Left hindlimb (tissue), 1 donor: ENCODE data around the gene ARPC1B.
"Not testable (repeated sequence)": the region's sequence is repeated elsewhere in the genome, so short reads cannot be mapped to it uniquely, and the experiment has no call there.

Experiments
- DNase-seq: peaks from one replicate; pipeline ENCODE4 v3.0.0-alpha.2; 2018

ARPC1B gene

DNA sequence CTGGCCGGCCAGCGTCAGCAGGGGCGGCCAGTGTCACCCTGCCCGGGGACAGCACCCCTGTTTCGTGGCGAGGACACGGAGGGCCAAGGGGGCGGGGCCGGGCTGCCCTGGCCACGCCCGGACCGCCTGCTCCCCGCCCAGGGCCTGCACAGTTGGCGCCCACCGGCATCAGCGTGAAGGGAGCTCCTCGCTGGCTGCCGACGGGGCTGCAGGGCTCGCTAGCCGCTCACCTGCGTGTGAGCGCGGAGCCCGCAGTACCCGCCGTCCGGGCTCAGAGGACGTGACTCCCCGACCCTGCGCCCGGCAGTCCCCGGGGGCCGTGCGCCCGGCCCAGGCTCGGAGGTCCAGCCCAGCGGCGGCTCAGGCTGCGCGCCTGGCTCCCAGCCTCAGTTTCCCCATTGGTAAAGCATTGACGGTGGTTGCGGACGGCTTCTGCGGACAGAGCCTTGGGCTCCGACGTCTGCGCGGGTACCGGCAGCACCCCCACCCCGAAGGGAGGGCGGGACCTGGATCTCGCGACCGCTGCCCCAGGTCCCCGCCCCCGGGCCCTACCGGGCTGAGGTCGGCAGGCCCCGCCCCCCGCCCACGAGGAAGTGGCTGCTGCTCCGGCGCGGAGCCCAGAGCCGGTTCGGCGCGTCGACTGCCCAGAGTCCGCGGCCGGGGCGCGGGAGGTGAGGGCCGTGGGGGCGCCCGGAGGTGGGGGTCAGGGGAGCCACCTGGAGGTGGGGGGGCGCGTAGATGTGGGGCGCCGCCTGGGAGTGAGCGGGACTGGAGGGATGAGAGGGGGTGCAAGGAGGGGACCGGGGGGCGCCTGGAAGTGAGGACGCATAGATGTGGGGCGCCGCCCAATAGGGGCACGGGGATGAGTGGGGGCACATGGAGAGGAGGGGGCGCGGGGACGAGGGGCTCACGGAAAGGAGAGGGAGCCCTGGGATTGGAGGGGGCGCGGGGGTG is at the start of gene ARPC1B:
TSS of gene ARPC1B (plus strand) at position 620 of the 954 bp plus-strand sequence. CDS start 10,985 bp downstream, outside the sequence.
- DNase-seq = peak; percentile 85

DNA sequence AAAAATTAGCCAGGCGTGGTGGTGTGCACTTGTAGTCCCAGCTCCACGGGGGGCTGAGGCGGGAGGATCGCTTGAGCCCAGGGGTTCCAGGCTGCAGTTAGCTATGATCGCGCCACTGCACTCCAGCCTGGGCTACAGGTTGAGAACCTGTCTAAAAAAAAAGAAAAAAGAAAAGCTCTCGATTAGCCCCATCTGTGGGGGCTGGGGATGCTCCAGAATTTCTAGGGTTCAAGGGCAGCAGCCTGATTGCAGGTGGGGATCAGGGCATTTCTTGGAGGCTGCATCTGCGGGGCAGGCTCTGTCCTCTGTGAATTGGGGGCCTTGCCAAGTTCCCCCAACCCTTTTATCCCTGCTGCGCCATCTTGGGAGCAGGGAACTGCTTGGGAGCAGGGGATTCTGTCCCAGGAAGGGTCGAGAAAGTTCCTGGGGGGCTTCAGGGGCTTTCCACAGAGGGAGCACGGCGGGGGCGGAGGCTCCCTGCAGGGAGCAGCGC is 49.5 kb upstream of the ARPC1B start:
- DNase-seq = no peak

DNA sequence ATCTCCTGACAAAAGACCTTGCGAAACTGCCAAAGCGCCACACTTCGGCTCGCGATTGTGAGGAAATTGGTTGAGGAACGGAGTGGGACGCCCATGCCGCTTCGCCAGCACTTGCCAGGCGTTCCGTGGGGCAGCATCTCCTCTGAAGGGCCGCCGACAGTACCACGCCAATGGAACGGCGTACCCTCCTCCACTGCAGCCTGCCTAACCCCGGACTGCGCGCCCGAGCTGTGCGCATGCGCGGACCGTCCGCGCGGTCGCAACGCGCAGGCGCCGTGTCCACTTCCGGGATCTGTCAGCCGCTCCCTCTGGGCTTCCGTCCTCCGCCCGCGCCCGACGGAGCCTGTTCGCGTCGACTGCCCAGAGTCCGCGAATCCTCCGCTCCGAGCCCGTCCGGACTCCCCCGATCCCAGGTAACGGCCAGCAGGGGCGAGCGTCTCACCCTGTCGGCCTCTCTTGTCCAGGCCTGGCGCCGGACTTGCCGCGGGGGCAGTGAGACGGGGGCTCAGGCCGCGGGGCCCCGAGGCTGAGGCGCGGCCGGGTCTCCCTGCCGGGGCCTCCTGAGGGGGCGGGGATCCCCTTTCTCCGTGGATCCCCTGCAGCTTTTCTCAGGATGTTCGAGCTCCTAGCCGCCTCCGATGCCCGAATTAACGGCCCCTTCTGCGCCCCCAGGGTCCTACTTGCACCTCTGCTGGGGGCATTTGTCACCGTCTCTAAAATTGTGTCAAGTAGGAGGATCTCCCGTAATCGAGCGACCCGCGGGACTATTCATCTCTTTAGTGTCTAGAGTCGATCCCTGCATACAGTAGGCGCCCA is 48.7 kb upstream of the ARPC1B start, which contains the start of gene ARPC1A:
TSS of gene ARPC1A (plus strand) at position 307 of the 816 bp plus-strand sequence. CDS start 7,456 bp downstream, outside the sequence.
- DNase-seq = peak; percentile 94

DNA sequence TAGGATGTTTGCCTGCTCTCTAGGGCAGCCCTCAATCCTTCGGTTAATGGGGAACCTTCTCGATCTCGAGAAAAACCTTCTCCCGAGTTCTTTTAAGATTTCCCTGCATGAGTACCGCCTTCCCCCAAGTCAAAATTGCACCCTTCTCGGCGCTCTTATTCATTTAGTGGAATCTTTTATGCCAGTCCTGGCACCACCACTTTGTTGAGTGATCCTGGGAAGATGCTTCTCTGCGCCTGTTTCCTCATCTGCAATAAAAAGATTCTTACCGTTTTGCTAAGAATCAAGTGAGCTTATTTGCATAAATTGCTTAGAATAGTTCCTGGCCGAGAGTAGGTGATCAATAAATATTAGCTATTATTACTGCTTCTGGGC is 48.1 kb upstream of the ARPC1B start:
- no peak for DNase-seq

DNA sequence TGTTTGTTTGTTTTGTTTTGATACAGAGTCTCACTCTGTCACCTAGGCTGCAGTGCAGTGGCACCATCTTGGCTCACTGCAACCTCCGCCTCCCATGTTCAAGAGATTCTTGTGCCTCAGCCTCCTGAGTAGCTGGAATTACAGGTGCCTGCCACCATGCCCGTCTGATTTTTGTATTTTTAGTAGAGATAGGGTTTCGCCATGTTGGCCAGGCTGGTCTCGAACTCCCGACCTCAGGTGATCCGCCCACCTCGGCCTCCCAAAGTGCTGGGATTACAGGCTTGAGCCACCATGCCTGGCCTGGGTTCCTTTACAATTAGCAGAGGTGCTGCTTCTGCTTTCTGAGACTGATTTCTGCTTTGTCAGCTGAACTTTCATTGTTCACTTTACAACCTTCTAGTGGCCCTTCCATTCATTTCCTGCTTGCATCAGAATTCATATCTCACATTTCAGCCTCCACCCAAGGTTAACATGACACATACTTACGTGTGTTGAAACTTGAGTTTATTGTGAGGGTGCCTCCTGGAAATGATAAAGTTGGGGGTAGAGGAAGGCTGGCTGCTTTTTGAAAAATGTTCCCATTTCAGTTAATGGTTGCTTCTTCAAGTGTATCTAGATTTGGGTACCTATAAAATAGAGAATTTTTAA is 44.1 kb upstream of the ARPC1B start:
- DNase-seq = not testable (repeated sequence)

DNA sequence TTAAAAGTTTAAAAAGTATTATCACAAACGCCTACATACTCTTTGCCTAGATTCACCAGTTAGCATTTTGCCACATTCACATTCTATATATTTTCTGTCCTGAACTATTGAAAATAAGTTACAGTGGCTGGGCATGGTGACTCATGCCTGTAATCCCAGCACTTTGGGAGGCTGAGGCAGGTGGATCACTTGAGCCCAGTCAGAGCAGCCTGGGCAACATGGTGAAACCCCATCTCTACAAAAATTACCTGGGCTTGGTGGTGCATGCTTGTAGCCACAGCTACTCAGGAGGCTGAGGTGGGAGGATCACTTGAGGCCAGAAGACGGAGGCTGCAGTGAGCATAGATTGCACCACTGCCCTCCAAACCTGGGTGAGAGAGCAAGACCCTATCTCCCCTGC is 43.5 kb upstream of the ARPC1B start:
- DNase-seq = no peak

DNA sequence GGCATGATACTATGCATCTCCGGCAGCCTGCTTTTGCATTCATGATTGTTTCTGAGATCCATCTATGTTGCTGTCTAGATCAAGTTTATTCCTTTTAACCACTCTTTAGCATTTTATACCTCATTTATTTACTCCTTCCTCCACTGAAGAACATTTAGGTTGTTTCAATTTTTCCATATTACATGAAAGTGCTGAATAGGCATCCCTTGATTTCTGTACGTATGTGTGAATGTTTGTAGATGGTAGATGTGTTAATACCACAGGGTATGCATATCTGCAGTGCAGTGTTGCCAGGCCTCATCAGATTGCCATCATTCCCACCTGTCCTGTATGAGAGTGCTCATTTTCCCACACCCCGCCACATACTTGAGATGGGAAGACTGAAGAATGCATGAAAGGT is 34.9 kb upstream of the ARPC1B start:
- no peak for DNase-seq

DNA sequence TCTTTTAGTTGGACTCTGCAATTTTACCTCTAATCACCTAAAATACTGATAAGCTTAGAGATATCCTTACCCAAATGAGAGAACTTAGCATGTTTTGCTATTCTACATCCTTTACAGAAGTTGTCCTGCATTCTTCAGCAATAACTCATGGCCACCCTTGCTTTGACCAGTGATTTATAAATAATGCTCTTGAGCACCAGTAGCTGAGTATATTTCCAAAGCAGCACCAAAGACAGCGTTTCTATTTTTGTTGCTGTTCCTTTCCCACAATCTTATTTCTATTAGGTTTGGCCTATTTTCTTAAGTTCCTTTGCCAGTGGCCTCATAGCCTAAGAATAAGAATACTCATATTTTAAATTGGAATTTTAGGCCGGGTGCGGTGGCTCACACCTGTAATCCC is 33.9 kb upstream of the ARPC1B start:
- DNase-seq = no peak

DNA sequence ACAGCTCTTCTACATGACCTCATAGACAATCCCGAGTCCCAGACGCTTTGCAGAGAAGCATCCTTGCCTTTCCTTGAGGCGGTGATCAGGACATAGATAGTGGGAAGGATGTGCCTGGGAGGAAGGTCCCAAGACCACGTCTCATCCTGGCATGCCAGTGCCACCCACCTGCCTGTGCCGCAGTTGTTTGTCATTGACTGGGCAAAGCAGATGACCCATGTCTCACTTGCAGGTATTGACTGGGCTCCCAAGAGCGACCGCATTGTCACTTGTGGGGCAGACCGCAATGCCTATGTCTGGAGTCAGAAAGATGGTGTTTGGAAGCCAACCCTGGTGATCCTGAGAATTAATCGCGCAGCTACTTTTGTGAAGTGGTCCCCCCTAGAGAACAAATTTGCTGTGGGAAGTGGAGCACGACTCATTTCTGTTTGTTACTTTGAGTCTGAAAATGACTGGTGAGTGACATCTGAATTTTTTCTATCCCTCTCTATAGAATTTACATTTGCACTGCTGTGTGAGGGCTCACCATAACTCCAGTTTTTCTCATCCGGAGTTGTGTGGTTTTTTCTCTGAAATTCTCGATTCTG is 30.4 kb upstream of the ARPC1B start:
- no peak for DNase-seq

DNA sequence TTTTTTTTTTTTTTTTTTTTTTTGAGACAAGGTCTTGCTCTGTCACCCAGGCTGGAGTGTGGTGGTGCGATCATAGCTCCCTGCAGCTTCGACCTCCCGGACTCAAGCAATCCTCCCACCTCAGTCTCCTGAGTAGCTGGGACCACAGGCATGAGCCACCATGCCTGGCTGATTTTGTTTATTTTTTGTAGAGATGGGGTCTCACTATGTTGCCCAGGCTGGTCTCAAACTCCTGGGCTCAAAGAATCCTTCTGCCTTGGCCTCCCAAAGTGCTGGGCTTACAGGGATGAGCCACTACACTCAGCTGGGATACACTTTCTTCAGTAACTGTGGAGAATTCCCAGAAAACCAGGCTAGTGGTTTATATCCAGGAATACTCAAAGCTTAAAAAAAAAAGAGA is 23.9 kb upstream of the ARPC1B start:
- not testable (repeated sequence) for DNase-seq

DNA sequence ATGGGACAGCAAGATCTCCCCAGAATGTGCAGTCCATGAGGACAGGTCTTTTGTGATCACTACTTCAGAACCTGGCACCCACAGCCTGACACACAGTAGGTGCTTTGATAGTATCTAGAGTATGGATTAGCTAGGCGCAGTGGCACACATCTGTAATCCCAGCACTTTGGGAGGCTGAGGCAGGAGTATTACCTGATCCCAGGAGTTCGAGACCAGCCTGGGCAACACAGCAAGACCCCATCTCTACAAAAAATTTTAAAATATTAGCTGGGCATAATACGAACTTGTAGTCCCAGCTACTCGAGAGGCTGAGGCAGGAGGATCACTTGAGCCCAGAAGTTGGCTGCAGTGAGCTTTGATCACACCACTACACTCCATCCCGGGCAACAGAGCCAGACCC is 22.3 kb upstream of the ARPC1B start:
- DNase-seq = no peak

DNA sequence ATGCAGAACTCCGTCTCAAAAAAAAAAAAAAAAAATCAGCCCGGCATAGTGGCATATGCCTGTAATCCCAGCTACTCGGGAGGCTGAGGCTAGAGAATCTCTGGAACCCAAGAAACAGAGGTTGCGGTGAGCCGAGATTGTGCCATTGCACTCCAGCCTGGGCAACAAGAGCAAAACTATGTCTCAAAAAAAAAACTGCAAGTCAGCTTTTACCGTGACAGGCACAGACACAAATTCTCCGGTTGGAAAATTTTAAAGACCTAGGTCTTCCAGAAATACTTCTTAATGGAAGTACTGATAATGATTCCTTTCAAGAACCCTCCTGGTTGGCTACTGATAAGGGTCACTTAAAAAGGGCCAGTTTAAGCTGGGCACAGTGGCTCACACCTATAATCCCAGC is 19.4 kb upstream of the ARPC1B start:
- DNase-seq = no peak

DNA sequence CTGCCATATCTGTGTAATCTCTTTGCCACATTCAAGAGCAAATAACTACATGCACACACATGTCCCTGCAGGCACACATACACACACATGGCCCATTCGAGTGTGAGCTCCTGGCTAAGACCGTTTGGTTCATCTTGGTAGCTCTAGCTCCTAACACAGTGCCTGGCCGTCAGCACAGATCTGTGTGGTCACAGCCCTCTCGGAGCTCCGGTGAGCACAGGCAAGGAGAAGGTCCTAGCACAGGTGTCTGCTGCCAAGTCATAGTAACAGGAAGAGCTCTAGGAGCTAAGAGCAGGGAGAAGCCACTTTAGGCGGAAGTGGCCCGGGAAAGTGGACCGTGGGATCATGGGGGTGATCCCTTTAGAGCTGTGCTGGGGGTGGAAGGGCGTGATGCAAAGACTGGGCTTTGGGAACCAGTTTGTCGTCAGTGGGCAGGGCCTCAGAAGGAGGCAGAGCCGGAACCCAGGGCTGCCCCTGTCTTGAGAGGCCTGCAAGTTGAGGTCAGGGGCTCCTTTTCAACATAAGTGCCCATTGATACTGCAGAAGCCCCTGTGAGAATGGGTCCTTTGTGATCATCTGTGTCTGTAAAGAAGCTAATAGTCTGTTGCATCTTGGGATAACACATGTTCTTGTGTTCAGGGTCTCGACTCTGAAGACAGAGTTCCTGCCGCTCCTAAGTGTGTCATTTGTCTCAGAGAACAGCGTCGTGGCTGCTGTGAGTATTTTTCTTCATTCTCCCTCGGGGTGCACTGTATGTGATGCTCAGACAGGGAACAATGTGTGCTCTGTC is 16.6 kb upstream of the ARPC1B start:
- no peak for DNase-seq

DNA sequence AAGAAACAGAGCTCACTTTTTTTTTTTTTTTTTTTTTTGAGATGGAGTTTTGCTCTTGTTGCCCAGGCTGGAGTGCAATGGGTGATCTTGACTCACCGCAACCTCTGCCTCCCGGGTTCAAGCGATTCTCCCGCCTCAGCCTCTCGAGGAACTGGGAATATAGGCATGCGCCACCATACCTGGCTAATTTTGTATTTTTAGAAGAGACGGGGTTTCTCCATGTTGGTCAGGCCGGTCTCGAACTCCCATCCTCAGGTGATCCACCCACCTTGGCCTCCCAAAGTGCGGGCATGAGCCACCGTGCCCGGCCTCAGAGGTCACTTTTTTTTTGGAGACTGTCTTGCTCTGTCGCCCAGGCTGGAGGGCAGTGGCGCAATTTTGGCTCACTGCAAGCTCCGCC is 16.0 kb upstream of the ARPC1B start:
- DNase-seq = not testable (repeated sequence)

DNA sequence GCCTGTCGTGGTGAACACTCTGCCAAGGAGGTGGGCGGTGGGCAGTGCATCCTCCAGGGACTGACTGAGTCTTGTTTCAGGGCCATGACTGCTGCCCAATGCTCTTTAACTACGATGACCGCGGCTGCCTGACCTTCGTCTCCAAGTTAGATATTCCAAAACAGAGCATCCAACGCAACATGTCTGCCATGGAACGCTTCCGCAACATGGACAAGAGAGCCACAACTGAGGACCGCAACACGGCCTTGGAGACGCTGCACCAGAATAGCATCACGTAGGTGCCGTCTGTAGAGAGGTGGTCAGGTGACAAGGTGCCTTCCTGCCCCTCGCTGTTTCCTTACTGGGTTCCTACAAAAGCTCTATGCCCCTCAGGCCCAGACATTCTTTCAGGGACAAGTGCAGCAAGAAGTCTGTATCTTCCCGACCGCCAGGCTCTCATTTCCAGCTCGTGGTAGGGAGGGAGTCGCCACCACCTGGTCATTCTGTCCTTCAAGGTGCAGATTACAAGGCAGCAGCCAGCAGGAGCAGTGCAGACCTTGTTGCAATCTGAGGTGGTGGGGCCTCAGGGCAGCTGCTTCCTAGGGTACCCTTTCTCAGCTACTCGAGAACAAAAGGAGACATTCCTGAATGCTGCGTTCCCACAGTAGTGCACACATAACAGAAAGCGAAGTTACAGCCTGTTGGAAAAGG is 14.9 kb upstream of the ARPC1B start:
- DNase-seq = no peak

DNA sequence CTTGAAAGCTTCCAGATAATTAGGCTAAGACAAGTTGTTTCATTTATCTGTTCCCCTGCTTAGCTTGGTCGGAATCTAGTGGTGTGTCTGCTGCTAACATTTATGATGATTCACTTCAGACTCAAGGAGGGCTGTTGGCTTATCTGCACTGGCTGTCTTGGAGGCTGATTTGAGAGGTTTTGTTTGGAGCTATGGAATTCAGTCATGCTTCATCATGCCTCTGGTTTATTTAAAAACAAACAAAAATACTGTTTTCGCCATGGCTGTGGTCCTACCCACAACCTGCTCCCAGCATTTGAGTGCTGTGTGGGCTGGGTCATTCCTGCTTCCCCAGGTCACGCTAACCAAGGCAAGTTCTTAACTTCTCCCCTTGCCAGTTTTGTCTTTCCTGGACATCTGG is 11.7 kb upstream of the ARPC1B start:
- DNase-seq = no peak

DNA sequence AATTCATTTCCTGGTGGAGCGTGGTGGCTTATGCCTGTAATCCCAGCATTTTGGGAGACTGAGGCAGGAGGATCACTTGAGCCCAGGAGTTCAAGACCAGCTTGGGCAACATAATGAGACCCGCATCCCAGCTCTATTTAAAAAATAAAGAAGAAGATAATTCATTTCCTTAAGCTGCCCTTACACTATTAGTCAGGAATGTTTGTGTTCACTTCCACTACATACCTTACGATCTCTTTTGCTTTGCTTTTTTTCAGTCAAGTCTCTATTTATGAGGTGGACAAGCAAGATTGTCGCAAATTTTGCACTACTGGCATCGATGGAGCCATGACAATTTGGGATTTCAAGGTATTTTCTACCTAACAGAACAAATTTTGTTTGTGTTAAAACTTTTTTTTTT is 11.2 kb upstream of the ARPC1B start:
- DNase-seq = no peak

DNA sequence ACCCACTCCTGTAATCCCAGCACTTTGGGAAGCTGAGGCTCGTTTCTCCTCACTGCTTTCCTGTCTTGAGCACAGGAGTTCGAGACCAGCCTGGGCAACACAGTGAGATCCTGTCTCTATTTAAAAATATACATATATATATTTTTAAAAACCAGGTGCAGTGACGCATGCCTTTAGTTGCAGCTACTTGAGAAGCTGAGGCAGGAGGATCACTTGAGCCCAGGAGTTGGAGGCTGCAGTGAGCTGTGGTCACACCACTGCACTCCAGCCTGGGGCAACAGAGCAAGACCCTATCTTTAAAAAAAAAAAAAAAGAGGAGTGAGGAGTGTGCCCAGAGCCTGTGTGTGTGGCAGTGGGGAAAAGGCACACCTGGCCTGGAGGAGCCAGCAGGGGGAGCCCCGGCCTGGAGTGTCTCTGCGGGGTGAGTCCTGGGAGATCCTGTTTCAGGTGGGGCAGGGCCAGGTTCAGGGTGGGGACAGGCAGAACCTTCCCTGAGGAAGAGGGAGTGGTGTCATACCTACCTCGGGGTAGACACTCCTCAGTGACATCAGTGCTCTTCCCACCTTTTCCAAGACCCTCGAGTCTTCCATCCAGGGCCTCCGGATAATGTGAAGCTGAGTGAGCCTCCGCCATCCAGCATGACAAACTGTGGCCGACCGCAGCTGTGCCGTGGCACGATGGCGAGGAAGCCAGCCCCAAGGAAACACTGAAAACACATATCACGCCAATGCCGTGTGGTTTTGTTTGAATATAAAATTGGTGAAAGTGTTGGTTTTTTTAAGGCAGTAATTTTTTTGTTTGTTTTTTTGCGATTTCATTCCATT is 9.0 kb upstream of the ARPC1B start:
- no peak for DNase-seq

DNA sequence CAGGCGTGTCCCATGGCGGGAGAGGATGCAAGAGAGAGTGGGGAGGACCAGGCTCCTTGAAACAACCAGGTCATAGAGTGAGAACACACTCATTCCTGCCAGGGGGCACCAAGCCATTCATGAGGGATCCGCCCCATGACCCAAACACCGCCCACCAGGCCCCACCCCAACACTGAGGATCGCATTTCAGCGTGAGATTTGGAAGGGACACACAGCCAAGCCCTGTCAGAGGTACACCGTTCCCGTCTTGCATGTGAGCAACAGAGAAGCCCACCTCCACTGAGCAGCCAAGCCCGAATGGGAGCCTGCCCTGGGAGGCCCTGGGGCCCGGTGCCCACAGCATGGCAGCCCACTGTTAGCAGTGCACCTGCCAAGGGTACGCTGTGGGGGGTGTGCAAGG is 7.9 kb upstream of the ARPC1B start:
- DNase-seq = no peak

DNA sequence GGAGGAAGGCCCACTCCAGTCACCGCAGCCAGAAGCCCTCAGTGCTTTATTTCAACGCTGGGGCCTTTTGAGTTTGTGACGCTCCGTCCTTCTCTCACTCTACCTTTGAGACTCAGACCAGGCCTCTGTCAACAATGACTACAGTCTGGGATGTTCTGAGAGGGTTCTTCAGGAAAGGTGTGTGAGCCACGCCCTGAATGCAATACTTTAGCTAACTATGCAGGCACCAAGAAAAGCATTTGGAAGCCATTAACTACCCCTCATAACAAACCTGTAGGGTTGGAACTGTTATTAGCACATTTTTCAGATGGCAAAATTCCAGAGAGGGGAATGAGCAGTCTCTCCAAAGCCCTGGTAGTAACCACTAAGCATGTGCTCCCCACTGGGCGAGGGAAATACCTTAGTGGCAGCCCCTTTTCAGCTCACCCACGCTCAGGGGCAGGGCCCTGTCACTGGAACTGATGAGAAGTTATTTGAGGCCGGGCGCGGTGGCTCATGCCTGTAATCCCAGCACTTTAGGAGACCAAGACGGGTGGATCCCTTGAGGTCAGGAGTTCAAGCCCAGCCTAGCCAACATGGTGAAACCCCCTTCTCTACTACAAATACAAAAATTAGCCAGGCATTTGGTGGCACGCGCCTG is 5.7 kb upstream of the ARPC1B start:
- no peak for DNase-seq
